Measurements from ENCODE around the gene SMNDC1.
A peak's percentile ranks its signal among the peaks of the same experiment; 100 is the strongest.
"Not testable (repeated sequence)": the region's sequence is repeated elsewhere in the genome, so short reads cannot be mapped to it uniquely, and the experiment has no call there.

The SMNDC1 gene

GRCh38 chr10:110304780-110305421, at the start of gene SMNDC1:
SMNDC1 (minus strand) TSS chr10:110304920; CDS start chr10:110303587, 1,333 bp downstream.
- DNase-seq = peak; percentile 93

GRCh38 chr10:110354322-110354766, 49.6 kb upstream of the SMNDC1 start:
- DNase-seq = peak; percentile 63

- no peak for DNase-seq
Observed at GRCh38 chr10:110353244-110354119, 48.8 kb upstream of the SMNDC1 start.

GRCh38 chr10:110352930-110353243, 48.2 kb upstream of the SMNDC1 start:
- no peak for DNase-seq

GRCh38 chr10:110350812-110351211, 46.1 kb upstream of the SMNDC1 start:
- DNase-seq = no peak

GRCh38 chr10:110349831-110350230, 45.1 kb upstream of the SMNDC1 start:
- DNase-seq = no peak

GRCh38 chr10:110349386-110349785, 44.7 kb upstream of the SMNDC1 start:
- no peak for DNase-seq

- DNase-seq = no peak
Observed at GRCh38 chr10:110348336-110348735, 43.6 kb upstream of the SMNDC1 start.

- DNase-seq = no peak
Observed at GRCh38 chr10:110346914-110347313, 42.2 kb upstream of the SMNDC1 start.

GRCh38 chr10:110345286-110345685, 40.6 kb upstream of the SMNDC1 start:
- no peak for DNase-seq

GRCh38 chr10:110344622-110345021, 39.9 kb upstream of the SMNDC1 start:
- DNase-seq = no peak

- DNase-seq = no peak
Observed at GRCh38 chr10:110343947-110344346, 39.2 kb upstream of the SMNDC1 start.

GRCh38 chr10:110340816-110341215, 36.1 kb upstream of the SMNDC1 start:
- no peak for DNase-seq

- DNase-seq = no peak
Observed at GRCh38 chr10:110340122-110340521, 35.4 kb upstream of the SMNDC1 start.

GRCh38 chr10:110337906-110338305, 33.2 kb upstream of the SMNDC1 start:
- DNase-seq = no peak

GRCh38 chr10:110337401-110337800, 32.7 kb upstream of the SMNDC1 start:
- DNase-seq = no peak

- no peak for DNase-seq
Observed at GRCh38 chr10:110336111-110336721, 31.5 kb upstream of the SMNDC1 start.

GRCh38 chr10:110335314-110336064, 30.8 kb upstream of the SMNDC1 start:
- no peak for DNase-seq

GRCh38 chr10:110334061-110334656, 29.4 kb upstream of the SMNDC1 start:
- DNase-seq = no peak

GRCh38 chr10:110331226-110331795, 26.6 kb upstream of the SMNDC1 start:
- DNase-seq = not testable (repeated sequence)

GRCh38 chr10:110330675-110331074, 26.0 kb upstream of the SMNDC1 start:
- no peak for DNase-seq

GRCh38 chr10:110327262-110327914, 22.7 kb upstream of the SMNDC1 start:
- DNase-seq = no peak

Data from SHP77 treated with DMSO at 0.1 percent for 48 hours (cell line).